Activated T-cell treated with anti-CD3 and anti-CD28 coated beads for 48 hours (primary cell): ENCODE results near the gene POLE3.
"Not testable (repeated sequence)": the region's sequence is repeated elsewhere in the genome, so short reads cannot be mapped to it uniquely, and the experiment has no call there.

Source experiments
- DNase-seq: peaks from one replicate; pipeline ENCODE4 v3.0.0-alpha.2; 2020; ENCODE audit warnings: low read depth

POLE3 gene, protein sequence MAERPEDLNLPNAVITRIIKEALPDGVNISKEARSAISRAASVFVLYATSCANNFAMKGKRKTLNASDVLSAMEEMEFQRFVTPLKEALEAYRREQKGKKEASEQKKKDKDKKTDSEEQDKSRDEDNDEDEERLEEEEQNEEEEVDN

DNA sequence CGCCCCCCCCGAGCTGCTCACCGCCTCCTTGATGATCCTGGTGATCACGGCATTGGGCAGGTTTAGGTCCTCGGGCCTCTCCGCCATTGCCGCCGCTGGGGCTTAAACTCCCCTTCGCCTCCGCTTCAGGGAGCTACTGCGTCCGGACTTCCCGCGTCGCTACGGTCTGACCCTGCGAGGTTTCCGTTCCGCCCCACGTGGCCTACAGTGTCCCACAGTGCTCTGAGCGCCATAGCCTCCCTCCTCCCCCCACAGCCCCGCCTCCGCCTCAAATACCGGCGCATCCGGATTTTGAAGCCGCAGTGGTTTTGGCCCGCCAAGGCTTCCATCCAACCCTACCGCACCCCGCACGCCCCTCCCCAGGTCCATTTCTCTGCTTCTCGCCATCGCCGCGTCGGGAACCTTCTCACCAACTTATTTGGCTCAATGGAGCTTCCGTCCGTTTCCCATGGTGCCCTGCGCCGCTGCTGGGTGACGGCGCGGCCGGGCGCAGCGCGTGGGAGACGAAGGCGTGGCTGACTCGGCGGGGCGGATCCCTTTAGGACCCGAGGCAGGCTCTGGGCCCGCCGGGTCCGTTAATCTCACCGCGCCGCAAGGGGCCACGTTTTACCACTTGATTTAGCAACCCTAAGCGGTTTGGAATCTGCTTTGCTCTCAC, at the start of gene POLE3, which contains the start of gene C9orf43:
POLE3 (minus strand) TSS at position 469 of the 658 bp plus-strand sequence; CDS start at position 87, 382 bp downstream.
C9orf43 (plus strand) TSS at position 541 of the 658 bp plus-strand sequence. CDS start 2,747 bp downstream, outside the sequence.
- DNase-seq: peak; percentile 95

DNA sequence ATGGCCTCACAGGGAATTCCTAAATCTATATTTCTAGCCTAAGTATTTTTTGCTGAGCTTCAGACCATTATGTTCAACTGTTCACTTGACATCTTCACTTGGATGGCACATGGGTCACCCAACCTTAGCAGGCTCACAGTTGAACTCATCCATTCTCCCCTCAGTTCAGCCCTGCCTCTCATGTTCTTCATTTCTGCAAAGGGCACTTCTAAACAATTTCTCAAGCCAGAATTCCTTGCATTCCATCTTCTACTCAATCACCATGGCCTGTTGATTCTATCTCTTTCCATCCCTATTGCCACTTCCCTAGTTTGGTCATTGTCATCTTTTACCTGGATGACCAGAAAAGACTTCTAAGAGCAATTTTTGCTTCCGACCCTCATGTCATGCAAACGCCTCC, 45.8 kb upstream of the POLE3 start:
- DNase-seq: no peak

DNA sequence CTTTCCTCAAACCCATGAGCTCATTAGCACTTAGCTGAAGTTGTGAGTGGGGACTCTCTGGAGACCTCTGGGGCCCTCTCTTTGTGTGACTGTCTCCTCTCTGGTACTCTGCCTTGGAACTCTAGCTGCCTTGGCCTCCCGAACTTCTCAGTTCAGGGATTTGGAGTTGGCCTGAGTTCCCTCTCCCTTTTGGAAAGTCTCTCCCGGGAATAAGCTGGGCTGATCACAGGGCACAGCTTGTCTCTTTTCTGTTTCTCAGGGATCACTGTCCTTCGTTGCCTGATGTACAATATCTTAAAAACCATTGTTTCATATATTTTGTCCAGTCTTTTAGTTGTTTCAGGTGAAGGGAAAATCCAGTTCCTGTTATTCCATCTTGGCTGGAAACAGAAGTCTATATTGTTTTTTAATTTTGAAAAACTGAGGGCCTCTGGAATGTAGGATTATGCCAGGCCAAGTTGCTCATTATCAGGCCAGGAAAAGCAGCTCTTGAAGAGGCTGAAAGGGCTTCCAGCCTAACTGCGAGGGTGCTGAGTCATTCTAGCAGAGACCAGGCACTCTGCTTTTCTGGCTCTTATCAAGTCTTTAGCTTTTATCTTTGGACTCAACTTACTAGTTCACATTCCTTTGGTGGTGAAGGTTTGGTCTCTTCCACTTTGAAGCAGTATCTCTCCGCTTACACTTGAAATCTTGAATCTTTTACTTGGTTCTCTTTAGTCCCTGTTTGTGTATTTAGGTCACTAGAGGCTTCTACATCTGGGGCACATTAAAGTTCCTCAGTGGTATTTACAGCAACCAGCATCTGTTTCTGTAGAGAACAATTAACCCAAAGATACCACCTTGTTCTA, 44.7 kb upstream of the POLE3 start:
- DNase-seq: no peak

DNA sequence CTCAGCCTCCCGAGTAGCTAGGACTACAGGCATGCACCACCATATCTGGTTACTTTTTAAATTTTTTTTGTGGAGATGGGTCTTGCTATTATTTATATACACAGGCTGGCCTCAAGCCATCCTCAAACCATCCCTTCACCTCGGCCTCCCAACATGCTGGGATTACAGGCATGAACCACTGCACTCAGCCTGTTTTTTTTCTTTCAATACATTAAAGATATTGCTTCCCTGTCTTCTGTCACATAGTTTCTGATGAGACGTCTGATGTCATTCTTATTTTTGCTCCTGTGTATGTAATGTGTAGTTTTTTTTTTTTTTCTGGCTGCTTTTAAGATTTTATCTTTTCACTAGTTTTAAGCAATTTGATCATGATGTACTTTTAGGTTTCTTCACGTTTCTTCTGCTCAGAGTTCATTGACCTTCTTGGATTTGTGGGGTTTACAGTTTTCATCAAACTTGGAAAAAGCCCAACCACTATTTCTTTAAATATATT, 41.7 kb upstream of the POLE3 start:
- DNase-seq: no peak

DNA sequence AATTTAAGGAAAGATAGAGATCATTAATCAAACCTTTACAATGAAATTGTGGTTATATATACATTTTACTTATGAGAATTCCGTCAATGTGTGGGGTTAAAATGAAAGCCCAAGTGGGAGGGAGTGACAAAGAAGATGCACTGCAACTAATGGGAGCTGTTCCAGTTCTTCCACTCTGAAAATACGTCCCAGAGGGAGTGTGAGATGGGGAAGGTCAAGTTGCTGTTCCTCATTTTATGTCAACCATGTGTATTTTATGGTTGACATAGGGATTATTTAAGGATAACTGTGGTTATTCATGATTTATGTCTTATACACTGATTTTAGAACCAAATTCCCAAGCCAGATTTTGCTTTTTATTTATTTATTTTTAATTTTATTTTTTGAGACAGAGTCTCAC, 38.9 kb upstream of the POLE3 start:
- no peak for DNase-seq

DNA sequence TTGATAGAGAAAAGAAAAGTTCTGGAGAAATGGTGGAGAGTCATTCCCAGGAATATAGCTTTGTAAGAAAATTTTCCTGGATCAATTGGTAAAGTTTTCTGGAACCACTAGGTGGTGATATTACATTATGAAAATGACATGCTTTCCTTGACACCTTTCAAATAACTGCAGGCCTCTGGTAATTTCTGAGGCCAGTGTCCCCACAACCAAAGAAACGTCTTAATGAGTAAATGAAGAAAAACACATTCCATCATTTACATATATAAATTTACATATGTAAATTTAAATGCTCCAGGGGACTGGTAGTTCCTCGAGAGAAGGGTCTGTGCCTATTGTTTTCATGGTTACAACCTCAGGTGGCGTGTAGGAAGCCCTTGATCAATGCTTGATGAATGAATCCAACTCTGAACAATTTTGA, 35.9 kb upstream of the POLE3 start:
- DNase-seq: no peak

DNA sequence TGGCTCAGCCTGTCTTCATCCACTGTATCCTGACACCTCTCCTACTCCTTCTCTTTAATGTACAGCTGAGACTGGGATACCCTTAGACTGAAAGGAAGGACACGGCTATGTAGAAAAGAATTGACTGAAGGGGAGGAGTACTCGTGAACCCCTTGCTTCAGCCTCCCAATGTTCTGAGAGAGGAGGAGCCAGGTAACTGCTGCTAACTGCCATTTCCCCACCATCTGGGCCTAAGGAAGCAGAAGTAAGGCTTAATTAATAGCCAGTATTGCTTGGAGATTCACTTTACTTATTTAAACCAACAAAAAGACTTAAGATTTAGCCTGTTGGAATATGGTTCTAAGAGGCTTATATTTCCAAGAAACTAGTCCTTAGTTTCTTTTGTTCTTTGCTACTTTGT, 34.3 kb upstream of the POLE3 start:
- no peak for DNase-seq

DNA sequence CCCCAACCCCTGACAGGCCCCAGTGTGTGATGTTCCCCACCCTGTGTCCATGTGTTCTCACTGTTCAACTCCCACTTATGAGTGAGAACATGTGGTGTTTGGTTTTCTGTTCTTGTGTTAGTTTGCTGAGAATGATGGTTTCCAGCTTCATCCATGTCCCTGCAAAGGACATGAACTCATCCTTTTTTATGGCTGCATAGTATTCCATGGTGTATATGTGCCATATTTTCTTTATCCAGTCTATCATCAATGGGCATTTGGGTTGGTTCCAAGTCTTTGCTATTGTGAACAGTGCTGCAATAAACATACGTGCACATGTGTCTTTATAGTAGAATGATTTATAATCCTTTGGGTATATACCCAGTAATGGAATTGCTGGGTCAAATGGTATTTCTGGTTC, 27.2 kb upstream of the POLE3 start:
- not testable (repeated sequence) for DNase-seq

DNA sequence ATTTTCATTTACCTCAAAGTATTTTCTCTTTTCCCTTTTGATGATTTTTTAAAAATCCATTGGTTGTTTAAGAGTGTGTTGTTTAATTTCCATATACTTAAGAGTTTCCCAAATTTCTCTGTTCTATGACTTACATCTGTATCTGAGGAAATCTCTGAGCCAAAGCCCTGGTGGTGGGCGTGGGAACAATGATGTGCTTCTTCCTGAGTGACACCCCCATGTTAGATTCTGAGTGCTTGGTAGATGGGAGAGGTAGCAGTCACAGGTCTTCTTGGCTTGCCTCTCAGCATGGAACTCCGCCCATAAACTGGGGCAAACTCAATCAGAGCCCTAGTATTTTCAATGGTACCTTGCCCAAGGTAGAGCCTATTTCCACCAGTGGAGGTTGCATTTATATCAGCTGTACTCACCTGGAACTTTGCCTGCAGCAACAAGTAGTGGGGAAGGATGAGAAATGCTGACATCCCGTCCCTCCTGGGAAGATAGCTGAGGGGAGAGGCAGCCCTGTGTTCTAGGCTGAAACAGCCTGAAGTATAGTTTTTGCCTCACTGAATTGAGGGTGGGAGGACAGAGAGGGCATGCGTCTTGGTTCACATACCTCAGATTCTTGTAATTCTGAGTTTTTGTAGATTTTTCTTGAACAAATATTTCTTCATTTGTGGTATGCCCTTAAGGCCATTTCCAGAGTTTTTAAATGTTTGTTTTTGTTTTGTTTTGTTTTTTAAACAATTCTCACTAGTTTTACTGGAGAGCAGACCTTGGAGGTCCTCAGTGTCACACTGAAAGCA, 26.4 kb upstream of the POLE3 start:
- DNase-seq: no peak

DNA sequence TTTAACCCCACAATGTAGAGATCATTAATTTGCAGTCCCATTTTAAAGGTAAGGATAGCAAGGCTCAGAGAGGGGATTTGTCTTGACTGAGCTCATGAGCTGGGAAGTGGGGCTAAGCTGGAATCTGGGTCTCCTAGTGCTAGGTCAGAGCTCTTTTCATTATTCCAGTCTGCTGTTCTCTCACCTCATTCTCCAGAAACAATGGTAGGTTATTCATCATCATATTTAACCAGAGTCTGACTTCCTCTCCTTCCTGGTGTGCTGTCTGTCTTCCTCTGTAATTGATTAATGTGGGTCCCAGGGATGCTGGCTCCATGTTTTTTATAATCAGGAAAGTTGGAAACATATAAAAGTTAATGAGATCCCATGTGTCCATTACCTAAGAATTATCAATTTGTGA, 20.7 kb upstream of the POLE3 start:
- DNase-seq: no peak

DNA sequence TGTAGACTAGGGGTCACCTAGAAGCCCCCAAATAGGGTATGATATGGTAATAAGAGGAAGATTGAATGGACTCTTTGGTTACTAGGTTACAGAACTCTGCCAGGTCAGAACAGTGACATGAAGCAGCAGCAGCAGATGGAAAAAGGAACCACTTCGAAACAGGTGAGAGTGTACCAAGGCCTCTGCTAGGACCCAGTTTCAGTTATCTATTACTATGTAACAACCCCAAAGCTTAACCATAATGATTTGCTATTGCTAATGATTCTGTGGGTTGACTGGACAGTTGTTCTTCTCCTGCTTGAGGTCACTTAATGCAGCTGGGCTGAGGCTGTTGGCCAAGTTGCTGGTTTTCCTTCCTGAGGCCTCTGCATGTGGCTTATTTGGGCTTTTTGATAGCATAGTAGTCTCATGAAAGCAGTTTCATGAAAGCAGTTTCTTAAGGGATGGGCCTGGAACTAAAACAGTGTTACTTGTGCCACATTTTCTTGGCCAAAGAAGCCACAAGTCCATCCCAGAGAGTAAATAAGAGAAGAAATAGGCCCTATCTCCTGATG, 17.7 kb upstream of the POLE3 start:
- no peak for DNase-seq

DNA sequence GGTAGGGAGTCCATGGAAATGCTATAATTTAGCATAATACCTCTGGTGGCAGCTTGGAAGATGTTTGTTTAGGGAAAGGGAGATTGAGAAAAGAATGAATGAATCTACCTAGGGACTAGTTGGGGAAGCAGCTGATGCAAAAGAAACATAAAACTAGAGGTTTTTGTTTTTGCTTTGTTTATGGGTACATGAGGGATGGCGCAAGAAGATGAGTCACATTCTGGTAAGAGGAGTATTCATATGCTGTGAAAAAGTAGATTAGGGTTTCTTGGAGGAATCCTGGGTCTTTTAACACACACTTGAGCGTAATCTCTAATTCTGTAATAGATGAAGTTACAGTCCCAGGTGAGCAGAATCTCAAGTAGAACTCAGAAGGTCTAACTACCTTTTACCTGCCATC, 17.2 kb upstream of the POLE3 start:
- DNase-seq: no peak

DNA sequence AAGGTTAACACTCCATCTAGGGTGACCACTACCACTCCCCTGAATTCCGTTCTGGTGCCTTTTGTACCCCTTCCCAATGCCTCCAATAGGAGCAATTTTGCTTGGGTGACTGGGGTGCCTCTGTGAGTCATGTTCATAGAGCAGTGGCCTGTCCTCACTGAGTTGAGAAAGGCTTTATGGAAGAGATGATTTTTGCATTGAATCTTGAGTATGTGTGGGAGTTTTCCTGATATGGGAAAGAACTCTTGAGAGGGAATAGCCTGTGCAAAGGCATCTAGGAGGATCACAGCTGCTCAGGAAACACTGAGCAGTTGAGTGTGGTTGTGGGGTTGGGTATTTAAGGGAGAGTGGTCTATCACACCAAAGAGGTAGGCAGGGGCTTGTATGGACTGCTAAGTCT, 16.2 kb upstream of the POLE3 start:
- no peak for DNase-seq

DNA sequence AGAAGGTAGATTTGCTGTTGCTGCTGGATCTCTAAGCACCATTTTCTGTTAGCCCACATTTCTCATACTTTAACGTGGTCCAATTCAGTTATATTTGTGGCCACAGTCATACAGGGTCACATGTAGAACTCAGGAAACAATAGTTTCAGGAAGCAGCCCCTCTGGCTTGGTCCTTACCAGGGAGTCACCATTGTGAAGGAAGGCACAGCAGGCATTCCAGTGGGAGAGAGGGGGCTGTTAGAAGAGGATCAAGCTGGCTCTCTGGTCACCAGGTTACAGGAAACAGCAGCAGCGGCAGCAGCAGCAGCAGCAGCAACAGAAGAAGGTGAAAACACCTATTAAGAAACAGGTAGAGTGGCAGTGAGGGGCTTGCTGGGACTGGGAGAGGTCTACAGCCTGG, 14.6 kb upstream of the POLE3 start:
- DNase-seq: no peak

DNA sequence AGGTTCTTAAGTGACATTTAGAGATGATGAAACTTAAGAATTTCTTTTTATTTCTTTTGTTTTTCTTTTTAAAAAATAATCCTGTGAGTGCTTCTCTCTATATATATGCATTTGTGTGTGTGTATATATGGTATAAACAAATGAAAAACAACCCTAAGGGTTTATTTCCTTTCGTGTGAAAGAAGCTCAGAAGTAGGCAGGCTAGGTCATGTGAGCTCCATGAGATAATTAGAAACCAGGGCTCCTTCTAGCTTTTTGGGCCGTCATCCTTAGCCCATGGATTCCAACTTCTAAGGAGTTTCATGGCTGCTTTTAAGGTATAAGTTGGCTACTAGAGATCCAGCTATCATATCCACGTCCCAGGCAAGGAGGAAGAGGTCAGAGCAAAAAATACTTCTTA, 11.3 kb upstream of the POLE3 start:
- DNase-seq: no peak

DNA sequence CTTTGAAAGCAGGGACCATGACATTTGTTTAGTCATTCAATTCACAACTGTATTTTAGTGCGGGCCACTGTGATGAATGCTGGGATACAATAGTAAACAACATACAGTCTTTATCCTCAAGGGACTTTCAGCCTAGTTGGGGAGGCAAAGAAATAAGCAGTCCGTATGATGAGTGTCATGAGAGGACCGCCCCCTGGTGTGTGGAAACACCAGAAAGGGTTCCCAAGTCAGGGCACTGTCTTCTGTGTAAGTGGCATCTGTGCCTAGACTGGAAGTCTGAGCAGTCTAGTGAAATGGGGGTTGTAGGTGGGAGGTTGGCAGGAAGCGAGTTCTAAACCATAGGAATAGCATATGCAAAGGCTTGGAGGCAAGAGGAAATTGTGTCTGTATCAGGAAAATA, 6.9 kb upstream of the POLE3 start:
- DNase-seq: no peak

DNA sequence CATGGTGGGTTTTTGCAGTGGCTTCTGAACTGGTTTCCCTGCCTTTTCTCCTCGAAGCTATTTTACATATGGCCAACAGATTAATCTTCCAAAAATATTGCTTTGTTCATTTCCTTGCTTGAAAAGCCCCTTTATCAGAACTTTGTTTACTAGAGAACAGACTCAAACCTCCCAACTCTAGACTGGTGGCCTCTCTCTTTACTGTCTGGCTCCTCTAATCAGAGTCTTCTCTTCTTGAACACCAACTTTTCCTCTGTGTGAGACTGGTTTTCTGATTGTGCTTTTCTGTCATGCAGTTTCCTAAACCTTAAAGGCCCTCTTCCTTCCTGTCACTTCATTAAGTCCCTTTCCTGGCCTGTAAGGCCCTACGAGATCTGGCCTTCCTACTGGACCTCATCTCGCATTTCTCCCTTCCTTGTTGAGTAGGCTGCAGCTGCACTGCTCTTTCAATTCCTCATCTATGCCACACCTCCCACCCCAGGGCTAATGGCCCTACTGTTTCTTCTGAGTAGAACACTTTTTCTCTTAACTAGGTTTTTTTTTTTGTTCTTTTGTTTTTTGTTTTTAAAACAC, 5.8 kb upstream of the POLE3 start:
- DNase-seq: no peak

DNA sequence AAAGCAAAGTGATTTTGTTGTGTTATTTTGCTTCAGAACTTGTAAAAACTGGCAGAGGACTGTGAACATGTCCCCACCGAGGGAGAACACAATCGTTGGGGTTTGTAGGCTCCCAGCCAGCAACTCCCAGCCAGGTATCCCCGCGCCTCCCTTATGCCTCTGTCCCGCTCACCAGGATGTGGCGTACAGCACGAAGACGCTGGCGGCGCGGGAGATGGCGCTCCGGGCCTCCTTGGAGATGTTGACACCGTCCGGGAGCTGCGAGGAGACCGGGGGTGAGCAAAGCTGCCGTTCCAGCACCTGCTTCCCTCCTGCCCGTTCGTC, 630 bp downstream of the POLE3 start:
- no peak for DNase-seq

DNA sequence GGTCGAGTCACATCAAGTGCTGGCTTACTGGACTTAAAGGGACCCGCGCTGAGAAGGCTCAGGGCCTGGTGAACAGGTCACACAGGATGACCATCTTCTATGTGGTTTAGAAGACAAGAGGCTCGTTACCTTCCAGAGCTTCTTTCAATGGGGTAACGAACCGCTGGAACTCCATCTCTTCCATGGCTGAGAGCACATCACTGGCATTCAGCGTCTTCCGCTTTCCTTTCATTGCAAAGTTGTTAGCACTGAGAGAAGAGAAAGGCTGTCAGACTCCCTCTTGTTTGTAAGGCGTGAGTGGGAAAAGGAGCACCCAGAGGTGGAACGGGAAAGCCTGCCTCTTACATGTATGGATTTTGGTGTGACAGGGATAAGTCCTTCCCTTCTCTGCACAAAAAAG, 994 bp downstream of the POLE3 start:
- DNase-seq: no peak

DNA sequence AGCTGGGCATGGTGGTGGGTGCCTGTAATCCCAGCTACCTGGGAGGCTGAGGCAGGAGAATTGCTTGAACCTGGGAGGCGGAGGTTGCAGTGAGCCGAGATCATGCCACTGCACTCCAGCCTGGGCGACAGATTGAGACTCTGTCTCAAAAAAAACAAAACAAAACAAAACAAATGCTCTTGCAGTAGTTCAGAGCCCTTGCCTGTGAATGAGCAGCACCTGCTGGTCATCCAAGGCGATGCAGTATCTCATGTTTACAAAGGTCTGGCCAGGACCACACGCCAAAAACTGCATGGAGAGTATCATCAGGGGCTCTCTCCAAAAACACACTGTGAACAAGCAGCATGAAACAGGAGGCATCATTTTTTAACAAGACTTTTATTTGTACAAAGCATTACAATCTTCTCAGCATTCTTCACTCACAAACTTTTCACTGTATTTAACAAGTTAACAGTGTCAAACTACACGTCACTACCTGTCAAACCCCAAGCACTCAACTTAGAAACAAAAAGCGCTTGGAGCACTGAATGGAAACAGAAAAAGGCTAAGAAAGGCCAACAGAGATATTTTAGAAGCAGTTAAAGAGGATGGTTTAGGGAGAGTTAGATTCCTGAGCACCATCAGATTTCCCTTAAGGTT, 3.5 kb downstream of the POLE3 start:
- DNase-seq: peak; percentile 43

DNA sequence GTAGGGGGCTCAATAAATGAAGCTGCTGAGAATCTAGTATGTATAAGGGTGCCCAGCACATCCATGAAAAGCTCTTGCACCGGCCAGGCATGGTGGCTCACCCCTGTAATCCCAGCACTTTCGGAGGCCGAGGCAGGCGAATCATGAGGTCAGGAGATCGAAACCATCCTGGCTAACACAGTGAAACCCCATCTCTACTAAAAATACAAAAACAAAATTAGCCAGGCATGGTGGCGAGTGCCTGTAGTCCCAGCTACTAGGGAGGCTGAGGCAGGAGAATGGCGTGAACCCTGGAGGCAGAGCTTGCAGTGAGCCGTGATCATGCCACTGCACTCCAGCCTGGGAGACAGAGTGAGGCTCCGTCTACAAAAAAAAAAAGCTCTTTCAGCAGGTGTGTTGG, 4.1 kb downstream of the POLE3 start:
- DNase-seq: not testable (repeated sequence)
